ENCODE measurements around the gene MYEOV.

MYEOV gene

DNA sequence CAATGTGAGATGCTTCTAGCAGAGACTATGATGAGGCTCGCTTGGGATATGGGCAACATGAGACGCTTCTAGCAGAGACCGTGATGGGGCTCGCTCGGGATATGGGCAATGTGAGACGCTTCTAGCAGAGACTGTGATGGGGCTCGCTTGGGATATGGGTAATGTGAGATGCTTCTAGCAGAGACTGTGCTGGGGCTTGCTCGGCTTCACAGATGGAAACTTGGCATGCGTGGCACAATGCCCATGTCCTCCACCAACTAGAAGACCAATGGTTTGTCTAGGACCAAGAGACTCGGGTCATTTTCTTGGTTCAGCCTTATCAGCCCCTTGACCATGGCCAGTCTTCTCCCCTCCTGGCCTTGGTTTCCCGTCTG, 7.1 kb downstream of the MYEOV start:
- no peak for DNase-seq (ENCODE audit: low read depth in 2 of 2)

DNA sequence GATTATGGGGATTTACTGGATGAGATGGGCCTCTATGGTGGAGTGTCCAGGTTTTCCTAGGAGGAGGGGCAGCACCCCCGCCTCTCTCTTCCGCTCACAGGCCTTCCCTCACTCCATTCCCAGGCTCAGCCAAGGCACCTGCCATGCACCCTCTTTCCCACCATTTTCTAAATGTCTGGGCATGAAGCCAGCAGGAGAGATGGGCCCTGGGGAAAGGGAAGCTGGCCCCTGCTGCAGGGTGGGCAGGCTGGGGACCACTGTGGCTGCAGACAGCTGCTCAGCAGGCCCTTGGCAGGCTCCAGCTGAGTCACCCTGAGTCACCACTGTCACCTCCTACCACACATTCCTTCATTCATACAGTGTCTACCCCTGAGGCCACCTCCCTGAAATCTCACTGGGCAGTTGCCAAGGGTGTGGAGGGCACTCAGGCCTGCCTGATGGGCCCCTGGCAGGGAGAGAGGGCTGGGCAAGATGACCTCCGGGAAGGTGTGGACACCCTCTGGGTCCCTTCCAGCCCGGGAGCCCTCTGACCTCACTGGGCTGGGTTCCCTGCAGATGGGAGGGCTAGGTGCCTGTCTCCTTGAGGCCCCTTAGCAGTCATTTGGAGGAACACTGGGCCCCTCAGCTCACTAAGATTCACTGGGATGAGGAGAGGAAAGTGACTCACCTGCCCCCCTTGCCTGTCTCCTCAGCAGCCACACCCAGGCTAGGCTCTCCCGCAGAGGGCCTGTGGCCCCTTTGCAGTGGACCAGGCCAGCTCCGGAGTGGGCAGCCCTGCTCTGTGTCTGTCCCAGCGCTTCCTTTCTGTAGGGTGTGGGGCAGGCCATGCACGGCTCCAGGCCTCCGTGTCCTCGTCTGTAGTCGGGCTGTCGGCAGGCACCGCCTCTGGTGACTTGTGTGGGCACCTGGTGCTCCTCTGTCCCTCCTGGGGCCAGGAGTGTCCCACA, 7.8 kb downstream of the MYEOV start:
- DNase-seq (ENCODE audit: low read depth in 2 of 2) = no peak

DNA sequence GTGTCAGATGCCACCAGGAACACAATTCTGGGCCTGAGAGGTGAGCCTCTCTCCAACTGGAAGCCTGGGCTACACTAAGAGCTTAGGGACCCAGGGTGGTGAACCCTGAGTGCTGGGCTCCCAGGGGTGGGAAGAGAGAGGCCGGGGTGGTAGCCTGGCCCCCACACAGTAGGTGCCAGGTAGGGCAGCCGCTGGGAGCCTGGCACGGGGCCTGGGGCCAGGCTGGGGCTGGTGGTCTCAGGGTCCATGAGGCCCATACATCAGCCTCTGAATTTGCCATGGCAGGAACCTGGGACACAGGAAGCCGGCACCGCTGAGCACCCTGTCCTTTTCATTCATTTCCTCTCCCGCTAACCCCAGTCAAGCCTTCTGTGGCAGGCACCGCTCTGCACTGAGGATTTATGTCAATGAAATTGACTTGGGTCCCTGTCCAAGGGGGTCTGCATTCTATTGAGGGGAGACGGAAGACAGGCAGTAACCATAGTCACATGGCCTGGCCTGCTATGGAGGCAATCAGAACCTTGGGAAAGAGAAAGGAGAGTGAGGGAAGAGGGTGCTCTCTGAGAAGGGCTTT, 8.6 kb downstream of the MYEOV start:
- no peak for DNase-seq (ENCODE audit: low read depth in 2 of 2)

DNA sequence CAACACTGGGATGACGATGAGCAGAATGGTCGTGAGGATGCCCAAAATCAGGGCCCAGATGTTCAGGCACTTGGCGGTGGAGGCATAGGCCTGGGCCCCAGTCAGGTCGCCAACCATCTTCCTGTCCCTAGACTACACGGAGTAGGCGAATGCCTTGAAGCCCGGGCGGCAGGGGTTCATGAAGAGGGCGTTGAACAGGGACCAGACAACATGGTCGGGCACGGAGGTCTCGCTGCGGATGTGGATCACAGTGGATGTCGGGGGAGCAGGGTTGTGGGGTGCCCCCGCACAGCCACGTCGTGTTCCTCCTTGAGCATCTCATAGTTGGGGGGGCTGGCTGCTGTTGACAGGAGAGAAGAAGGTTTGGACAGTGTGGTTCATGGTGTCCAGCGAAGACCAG, 9.5 kb downstream of the MYEOV start:
- no peak for DNase-seq (ENCODE audit: low read depth in 2 of 2)

DNA sequence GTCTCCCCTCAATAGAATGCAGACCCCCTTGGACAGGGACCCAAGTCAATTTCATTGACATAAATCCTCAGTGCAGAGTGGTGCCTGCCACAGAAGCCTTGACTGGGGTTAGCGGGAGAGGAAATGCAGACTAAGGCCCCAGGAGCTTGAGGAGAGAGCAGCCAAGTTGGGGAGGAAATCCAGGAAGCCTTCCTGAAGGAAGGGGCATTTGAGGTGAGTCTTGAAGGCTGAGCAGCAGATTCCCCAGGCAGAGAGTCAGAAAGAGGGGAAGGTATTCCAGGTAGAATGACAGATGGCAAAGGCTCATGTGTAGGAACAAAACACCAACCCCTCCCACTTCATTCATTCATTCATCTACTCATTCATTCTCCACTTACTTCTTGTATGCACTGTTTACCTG, 10.3 kb downstream of the MYEOV start:
- DNase-seq (ENCODE audit: low read depth in 2 of 2) = no peak

DNA sequence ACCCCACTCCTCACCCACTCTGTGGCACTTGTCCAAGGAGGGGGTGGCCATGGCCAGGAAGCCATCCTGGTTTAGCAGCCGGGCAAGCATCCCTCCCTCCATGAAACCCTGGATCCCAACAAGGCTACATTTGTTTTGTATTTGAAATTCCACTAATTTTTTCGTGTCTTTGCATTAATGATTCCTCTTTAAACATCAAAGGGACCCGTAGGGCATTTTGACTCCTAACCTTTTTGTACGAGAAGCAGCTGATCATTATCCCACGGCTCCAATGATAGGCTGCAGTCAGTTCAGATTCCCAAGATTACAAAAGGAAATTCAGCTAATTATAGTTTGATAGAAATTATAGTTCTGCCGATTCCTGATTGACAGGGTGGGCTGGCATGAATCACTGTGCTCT, 10.7 kb downstream of the MYEOV start:
- no peak for DNase-seq (ENCODE audit: low read depth in 2 of 2)

DNA sequence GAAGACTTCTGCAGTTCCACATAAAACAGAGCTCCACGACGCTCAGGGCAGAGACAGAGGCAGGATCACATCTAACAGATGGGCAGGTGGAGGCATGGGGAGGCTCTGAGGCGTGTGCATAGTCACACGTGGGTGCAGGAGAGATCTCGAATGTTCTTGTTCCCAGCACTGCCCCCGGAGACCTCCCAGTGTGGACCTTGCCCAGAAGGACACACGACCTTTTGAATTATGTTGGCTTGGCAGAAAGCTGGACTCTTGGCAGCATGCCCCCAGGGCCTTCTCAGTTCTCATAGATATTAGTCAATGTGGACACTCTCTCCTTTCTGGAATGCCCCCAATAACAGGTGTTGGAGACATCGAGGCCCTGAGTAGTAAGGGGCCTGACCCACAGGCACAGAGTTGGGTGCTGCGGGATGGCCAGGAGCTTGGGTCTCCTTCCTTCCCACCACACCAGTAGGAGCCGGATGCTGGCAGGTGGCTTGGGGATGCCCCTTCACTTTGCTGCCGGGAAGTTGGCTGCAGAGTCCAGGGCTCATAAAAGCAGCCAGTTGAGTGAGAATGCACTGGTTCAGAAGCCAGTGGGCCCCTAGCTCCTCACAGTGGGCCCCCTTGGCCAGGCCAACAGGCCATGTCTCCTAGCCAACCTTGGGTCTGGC, 12.1 kb downstream of the MYEOV start:
- DNase-seq (ENCODE audit: low read depth in 2 of 2) = no peak

DNA sequence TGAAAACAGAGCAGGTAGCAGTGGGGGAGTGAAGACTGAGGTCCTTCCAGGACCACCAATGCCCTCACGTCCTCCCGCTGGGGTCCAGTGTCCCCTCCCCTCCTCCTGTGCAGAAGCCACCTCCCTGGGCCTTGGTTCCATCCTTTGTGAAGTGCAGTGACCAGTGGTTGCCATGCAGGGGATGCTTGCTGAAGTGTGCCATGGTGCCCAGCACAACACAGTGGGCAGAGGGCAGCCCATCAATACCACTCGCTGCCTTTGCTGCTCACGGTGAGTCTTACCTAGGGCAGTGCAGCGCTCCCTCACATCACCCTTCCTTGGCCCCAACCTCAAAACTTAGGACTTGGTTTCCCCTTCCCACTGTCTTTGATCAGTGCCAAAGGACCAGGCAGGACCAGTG, 12.9 kb downstream of the MYEOV start:
- DNase-seq (ENCODE audit: low read depth in 2 of 2) = no peak

DNA sequence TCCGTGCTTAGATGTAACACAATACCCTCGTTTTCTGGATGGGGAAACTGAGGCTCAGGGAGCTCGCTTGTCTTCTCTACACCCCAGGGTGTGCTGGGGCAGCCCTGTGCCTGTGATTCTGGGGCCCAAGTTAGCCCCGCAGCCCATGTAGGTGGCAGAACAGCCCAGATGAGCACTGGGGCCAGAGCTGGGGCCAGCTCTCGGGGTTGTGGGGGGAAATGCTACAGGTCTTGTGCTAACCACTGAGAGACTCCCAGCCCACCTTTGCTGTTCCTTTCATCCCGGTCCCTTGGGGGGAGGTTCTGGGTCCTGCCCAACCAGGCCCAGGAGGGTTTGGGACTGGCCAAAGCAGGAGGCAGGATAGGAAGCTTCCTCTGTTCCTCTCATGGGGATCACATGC, 13.5 kb downstream of the MYEOV start:
- no peak for DNase-seq (ENCODE audit: low read depth in 2 of 2)

DNA sequence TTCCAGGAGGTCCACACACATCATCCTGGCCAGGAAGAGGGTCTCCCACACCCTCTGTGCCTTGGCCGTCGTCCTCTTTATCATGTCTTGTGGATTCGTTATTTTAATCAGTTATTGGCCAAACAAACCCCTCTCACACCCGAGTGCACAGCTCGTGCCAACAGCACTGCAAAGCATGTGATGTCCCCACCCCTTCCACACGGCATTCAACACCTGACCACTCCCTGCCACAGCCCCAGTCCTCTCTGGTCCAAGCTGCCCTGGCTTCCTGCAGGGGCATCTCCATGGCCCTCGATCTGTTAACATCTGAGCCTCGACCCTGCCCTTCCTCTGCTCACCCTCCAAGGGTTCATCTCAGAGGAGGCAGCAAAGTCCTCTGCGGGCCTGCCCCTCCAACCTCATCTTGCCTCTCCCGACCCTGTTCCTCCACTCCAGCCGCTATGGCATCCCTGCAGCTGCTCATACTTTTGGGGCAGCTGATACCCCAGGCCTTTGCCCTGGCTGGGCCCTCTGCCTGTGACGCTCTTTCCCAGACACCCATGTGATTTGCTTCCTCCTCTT, 14.0 kb downstream of the MYEOV start:
- no peak for DNase-seq (ENCODE audit: low read depth in 2 of 2)

DNA sequence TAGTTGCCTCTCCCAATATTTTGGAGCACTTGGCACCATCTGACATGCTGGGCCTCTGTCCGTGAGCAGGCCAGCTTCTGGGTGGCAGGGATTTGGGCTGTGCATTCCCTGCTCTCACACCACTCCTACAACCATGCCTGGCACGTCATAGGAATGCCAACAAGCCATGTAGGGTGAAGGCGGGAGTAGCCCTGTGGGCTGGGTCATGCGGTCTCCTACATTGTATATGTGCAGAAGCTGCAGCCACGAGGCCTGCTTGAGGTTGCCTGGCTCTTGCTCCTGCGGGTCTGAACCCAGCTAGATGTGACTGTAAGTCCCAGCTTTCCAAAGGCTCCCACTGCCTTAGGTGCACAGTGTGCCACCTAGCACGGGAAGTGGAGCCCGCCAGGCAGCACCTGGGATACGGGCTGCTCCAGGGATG, 14.5 kb downstream of the MYEOV start:
- no peak for DNase-seq (ENCODE audit: low read depth in 2 of 2)

DNA sequence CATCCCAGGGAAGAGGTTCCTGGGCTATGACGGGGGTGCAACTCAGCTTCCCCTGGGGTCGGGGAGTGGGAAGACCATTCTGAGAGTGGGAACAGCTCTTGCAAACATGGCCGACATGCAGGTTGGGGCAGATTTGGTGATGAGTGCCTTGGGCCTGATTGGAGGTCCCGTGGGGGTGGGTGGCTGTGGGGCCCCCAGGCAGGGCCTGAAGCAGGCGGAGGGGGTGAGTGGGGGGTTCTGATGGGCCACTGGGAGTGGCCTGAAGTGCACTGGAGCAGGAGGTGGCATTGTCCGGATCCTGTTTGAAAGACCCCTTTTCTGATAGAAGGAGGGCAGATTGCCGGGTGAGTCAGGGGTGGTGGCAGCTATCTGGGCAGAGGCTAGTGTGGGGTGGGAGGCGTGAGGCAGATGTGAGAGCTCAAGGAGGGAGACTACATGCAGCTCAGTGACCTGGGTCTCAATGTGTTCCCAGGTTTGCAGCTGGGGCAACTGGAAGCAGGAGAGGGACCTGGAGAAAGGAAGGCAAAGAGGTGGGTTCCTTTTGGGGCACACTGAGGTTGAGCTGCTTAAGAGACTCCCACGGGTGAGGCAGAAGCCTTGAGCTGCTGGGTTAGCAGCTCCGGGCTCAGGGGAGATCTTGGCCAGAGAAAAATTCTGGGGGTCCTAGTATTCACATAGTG, 15.1 kb downstream of the MYEOV start:
- no peak for DNase-seq (ENCODE audit: low read depth in 2 of 2)

DNA sequence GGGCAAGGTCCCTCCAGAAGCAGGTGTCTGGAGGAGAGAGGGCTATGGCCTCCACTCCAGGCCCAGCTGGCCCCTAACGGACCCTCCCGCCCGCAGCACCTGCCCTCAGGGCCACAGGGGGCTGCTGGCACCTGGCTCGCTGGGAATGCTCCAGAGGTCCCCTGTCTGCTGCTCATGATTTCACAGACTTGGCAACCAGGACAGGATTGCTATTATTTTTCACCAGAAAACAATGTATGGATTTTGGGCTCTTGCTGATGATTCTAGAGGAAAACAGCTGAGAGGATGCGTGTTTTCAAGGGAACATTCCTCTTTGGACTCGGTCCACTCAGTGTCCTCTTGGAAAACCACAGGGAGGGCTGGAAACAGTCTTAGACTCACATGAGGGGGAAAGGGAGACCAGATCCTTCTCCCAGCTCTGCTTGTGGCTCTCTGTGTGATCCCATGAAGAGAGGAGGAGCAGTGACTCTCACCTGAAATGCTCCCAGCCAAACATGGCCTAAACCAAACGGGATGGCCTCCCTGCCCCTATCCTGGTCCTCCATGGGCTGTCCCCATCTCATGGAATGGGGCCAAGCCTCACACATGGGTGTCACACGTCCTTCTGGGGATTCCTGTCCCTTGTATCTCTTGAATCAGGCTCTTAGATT, 15.8 kb downstream of the MYEOV start:
- DNase-seq (ENCODE audit: low read depth in 2 of 2) = no peak

DNA sequence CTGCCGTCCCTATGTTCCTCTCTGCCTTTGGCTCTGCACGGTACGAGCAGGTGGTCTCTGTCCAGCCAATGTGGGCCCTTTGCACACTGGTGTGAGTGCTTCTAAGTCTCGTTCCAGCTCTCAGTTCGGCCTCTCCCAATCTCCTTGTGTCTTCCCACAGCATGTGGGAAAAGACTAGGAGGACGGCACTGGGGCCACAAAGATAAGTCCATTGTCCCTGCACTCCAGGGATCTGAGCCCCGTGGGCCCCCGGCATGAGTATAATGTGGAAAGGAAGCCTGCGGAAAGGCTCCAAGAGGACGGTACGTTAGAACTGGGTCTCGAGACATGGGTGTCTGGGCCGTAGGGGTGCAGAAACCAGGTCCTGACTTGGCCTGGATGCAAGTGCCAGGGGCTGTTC, 16.4 kb downstream of the MYEOV start:
- DNase-seq (ENCODE audit: low read depth in 2 of 2) = no peak

DNA sequence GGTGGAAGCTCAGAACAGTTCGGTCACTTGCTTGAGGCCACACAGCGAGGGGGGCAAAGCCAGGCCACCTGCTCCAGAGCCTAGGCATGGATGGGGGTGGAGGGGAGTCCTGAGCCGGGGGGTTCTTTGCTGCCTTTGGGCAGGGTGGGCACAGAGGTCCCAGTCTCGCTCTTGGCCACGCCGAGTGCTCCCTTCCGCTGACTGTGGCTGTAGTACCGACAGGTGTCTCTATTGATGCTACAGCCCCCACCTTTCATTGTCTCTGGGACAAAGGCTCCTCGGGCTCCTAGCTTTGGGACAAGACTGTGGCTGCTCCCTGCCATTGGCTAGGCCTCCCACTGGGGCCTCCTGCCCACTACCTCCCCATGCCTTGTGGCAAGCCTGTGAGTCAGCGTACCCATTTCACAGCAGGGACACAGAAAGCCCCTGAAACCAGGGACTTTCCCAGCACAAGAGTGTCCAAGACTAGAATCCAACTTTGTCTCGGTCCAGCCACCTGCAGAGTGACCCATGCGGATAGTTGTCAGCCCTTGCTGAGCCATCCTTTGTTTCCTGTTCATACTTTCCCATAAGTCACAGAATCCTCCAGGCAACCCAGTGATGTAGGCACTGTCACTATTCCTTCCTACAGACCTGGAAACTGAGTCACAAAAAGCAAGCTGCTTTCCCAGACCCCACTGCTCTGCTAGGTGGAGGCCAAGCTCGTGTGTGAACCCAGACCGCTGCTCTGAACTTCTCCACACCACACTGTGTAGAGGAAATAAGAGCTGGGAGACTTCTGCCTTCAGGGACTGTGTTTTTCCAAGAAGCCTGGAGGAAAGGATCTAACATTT, 17.2 kb downstream of the MYEOV start:
- no peak for DNase-seq (ENCODE audit: low read depth in 2 of 2)

DNA sequence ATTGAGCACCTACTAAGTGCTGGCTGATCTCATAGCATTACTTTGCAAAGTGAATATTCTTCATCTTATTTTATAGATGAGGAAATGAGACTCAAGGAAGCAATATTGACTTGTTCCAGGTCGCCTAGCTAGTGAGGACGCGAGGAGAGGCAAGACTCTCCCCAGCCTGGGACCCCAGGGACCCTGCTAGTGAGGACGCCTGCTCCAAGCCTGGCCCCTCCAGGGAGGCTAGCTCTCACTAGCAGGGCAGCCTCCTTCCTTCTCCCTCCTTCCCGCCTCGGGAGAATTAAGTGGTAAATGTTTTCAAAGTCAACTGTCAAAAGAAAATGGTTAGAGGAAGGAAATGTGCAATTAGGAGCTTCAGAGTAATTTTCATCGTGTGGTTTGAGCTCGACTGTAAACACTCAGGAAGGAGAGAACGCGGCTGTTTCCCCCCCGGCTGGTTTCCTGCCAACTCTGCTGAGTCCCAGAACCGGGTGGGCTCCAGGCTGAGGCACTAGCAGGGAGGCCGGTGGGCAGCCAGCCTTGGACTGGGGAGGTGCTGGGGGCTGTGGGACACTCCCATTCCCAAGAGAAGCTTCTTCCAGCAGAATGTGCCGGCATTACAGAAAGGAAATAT, 17.9 kb downstream of the MYEOV start:
- DNase-seq (ENCODE audit: low read depth in 2 of 2) = no peak

DNA sequence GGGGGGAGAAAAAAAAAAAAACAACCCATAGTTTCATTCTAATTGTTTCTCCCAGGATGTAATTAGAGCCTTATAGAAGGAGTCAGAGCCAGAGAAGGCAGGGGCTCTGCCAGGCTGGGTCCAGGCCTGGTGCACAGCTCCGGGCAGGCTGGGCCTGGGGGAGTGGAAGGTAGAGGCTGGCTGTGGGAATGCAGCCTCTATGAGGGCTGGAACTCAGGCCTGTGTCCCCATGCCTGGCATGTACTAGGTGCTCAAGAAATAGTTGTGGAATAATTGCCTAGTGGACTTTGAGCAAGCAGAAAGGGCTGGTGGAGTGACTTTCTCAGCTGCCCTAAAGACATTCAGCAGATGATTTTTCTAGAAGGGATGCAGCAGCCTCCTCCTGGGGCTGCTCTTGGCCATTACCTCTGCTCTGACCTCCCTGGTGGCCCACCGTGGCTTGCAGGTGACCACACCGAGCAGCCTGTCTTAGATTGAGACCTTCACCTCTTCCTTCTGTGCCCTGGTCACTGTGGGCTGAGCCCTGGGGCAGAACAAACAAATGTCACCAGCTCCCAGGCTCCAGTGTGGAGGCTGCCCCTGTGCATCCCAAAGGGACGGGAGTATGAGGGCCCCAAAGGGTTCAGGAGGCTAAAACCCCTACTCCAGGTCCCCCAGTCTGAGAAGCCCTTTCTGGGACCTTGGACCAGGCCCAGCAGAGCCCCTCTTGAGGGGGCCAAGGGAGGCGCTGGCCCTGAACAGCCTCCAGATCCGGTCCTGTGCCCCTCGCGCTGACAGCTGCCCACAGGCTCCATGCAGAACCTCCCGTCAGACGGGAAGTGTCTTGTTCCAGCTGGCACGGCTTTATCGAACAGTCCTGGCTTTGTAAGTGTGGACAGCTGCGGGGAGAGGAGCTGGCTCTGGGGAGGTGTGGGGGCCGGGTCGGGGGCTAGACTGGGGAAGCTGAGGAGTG, 18.8 kb downstream of the MYEOV start:
- DNase-seq (ENCODE audit: low read depth in 2 of 2) = no peak

DNA sequence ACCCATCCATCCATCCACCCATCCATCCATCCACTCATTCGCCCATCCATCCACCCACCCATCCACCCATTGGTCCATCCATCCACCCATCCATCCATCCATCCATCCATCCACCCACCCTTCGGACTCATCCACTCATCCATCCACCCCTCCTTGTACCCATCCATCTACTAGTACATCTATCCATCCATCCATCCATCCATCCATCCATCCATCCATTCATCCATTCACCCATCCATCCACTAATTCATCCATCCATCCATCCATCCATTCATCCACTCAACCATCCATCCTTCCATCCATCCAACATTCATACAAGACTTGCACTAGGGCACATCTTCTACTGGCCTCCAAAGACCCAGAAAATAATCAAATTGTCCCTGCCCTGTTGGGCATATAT, 20.0 kb downstream of the MYEOV start:
- DNase-seq (ENCODE audit: low read depth in 2 of 2) = no peak

DNA sequence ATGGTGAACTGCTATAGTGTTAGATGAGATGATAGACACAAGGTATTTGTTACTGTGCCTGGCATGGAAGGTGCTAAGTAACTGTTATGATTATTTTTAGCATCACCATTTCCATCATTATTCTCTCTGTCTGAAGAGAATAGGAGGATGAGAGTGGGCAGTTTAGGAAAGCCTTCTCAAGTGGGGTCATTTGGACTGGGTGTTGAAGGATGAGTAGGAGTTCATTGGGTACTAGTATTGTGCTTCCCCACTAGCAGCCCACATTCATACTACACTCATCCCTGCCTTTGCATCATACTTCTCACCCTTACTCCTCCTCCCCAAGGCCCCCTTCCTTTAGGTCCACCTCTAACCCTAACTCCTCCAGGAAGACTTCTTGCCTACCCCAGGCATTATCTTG, 20.6 kb downstream of the MYEOV start:
- DNase-seq (ENCODE audit: low read depth in 2 of 2) = no peak

All from stimulated activated CD4-positive, alpha-beta T cell treated with anti-CD3 and anti-CD28 coated beads, Interleukin-1b, Interleukin-23, amount 100 ng/mL, for 4 hours (primary cell).